ENCODE results near the gene SDK1.

Gene SDK1

DNA sequence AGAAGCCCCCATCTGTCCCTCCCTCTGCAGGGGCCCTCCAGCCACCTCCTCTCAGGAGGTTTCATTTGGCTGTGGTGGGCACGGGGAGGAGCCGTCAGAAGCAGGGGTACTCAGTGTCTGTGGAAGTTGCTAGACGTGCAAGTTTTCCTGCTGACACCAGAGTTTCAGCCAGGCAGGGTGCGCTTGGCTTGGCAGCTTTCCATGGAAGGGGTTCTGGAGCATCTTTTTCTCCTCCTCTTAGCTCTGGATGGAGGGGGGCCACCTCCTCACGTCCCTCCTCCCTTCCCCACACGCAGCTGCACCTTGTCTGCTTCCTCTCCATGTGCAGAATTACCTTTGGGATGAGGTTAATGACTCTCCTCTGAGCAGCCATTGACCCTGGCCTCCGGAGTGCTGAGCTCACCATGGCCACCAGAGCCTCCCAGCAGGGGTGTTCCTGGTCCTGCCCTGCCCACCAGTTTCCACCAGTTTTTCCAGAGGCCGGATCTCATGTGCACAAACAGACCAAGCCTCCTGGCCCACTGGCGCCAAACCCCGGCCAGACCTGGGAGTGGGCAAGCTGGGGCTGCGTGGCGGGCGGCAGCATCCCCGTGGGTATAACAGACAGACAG lies 801.3 kb downstream of the SDK1 start:
- TF ChIP-seq, protein P1, sequence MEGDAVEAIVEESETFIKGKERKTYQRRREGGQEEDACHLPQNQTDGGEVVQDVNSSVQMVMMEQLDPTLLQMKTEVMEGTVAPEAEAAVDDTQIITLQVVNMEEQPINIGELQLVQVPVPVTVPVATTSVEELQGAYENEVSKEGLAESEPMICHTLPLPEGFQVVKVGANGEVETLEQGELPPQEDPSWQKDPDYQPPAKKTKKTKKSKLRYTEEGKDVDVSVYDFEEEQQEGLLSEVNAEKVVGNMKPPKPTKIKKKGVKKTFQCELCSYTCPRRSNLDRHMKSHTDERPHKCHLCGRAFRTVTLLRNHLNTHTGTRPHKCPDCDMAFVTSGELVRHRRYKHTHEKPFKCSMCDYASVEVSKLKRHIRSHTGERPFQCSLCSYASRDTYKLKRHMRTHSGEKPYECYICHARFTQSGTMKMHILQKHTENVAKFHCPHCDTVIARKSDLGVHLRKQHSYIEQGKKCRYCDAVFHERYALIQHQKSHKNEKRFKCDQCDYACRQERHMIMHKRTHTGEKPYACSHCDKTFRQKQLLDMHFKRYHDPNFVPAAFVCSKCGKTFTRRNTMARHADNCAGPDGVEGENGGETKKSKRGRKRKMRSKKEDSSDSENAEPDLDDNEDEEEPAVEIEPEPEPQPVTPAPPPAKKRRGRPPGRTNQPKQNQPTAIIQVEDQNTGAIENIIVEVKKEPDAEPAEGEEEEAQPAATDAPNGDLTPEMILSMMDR (IDR thresholded peaks at IDR 0.05), result no peak
- no peak for DNase-seq (ENCODE audit: low spot score)
- H3K4me3 ChIP-seq, result no peak overlapping the region
- H3K27ac ChIP-seq, result no peak overlapping the region

DNA sequence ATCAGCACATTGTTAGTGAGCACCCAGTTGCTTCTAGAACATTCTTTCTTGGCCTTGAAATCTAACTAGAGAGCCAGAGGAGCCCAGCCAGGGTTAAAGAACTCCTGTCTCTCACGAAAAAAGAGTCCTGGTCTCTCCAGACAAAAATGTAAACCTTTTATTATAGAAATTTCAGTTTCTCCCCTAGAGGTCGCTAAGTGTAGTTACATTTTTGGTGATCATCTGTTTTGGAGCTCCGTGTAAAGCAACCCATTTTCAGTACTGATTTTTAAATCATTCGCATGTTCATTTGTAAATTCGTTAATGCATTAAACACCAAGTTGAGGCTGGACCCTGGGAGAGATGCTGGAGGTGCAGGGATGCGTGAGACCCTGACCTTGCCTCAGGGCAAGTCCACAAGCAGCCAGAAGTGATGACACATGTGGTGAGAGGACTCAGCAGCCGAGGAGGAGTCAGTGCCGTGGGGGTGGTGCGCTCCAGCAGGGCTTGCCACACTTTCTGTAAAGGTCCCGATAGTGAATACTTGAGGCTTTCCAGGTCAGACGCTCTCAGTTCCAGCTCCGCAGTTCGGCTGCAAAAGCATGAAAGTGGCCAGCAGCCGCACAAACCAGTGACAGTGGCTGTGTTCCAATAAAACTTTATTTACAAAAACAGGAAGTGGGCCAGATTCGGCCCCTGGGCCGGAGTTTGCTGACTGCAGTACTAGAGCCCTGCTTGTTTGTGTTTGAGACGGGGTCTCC lies 802.5 kb downstream of the SDK1 start:
- Histone ChIP-seq H3K4me3 (no peak overlapping the region), H3K27ac (no peak overlapping the region)
- TF ChIP-seq, protein P1 (IDR thresholded peaks at IDR 0.05), result no peak
- no peak for DNase-seq (ENCODE audit: low spot score)

DNA sequence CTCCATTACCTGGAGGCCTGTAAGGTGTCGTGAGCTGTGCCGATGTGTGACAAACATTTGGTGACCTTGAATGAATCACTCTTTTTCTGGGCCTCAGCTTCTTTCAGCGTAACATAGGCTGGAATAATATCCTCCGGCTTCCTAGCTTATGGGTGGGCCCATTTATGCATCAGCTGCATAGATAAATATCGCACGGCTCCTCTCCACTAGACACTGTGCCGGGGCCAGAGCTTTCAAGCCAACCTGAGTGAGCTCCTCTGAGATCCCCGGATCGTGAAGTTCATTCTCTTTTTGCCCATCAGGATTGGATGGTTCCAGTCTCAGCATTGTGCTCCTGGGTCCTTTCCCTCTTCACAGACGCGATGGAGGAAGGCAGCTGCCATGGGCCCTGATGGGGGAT lies 806.8 kb downstream of the SDK1 start:
- H3K27ac ChIP-seq, result no peak overlapping the region
- no peak overlapping the region for H3K4me3 ChIP-seq
- TF ChIP-seq, protein P1 (IDR thresholded peaks at IDR 0.05), result no peak
- DNase-seq (ENCODE audit: low spot score), result no peak

DNA sequence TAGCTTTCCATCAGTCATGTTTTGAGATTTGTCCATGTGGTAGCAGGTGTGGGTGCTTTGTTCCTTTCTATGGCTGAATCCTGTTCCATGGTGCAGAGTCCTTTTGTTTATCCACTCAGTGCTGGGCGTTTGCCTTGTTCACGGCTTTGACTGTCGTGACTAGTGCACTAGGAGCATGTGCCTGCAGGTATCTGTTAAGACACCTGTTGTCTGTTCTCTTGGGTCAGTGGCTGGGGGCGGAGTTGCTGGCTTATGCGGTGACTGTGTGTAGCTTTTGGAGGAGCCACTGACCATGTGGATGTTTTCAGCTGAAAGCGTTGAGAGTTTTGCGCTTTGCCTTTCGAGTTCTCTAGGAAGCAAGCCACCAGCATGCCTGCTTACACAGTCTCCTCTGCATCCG lies 807.9 kb downstream of the SDK1 start:
- DNase-seq (ENCODE audit: low spot score), result peak; percentile 22
- TF ChIP-seq, protein P1 (IDR thresholded peaks at IDR 0.05), result no peak
- H3K27ac ChIP-seq, result no peak overlapping the region
- no peak overlapping the region for H3K4me3 ChIP-seq

DNA sequence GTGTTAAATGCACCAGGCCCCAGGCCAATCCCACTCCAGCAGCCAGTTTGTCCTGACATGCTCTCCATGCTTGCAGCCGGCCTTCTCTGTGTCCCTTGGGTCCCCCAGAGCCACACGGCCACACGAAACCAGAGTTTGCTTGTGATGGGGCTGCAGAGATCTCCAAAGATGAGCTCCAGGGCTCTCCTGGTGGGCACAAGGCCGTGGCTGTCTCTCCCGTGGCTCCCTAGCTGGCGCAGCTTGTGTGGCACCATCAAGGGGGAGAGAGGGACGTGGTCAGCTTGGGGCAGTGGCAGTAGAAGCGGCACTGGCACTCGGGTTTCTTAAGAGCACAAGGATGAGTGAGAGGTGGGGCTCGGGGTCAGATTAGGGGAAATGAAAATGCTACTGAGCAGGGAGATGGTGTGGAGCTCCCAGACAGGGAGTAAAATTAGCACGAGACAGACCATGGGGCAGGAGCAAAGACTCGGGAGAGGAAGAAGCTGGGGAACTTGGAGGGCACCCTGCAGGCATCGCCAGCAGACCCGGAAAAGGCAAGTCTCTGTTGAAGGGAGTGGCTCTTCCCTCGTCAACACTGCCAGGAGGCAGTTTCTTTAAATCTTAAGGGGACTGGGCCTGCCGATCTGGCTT lies 808.5 kb downstream of the SDK1 start:
- no peak overlapping the region for H3K4me3 ChIP-seq
- H3K27ac ChIP-seq, result no peak overlapping the region
- TF ChIP-seq, protein P1 (IDR thresholded peaks at IDR 0.05), result no peak
- DNase-seq (ENCODE audit: low spot score), result peak; percentile 45

DNA sequence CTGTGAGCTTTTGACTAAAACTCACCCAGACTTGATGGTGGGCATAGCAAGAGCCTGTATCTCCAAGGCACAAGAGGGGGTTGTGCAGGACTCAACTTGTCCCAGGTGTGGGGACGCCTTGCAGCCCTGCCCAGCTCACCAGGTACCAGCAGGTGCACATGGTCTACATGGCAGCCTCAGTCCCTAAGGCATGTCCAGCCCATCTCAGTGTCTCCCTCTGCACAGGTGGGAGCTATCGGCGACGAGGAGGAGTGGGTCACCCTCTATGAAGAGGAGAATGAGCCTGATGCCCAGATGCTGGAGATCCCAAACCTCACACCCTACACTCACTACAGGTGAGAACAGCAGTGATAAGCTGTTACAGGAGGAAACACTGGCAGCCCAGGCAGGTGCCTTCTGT lies 809.4 kb downstream of the SDK1 start:
- Histone ChIP-seq H3K27ac (no peak overlapping the region), H3K4me3 (no peak overlapping the region)
- no peak for DNase-seq (ENCODE audit: low spot score)
- TF ChIP-seq, protein P1 (IDR thresholded peaks at IDR 0.05), result no peak
